Calu3 (cell line): ENCODE data around the gene CDKAL1. TPM values are rescaled to one million over a fixed set of nuclear protein-coding genes. Genes with fewer than 3 reads are reported as not detected.
"Not testable (repeated sequence)": the region's sequence is repeated elsewhere in the genome, so short reads cannot be mapped to it uniquely, and the experiment has no call there.

Source experiments
- BruUV-seq: library from RNA; stranded (reverse); fragments of 400-500 nt; replicated peaks from 2 replicates; lab custom pipeline; 2021; lab: Mats Ljungman, UMichigan
- CTCF ChIA-PET: fragments of 300-600 bp; sonication (Branson Sonifier 250); formaldehyde crosslinking; loops from one replicate; lab custom pipeline; 2022; ENCODE audit warnings: antibody characterized with exemption; lab: Charles Lee
- DNase-seq: peaks from one replicate; pipeline ENCODE4 v3.0.0; 2022
- H3K27ac Mint-ChIP-seq: one replicate; pipeline ENCODE4 v1.8.0; 2022; ENCODE audit warnings: mixed read lengths; ENCODE audit not compliant: unreplicated experiment
- H3K27me3 Mint-ChIP-seq: one replicate; pipeline ENCODE4 v1.8.0; 2022; ENCODE audit warnings: mixed read lengths; ENCODE audit not compliant: unreplicated experiment
- H3K36me3 Mint-ChIP-seq: one replicate; pipeline ENCODE4 v1.8.0; 2022; ENCODE audit warnings: mild to moderate bottlenecking, moderate library complexity, mixed read lengths; ENCODE audit not compliant: insufficient read depth, unreplicated experiment
- H3K4me1 Mint-ChIP-seq: one replicate; pipeline ENCODE4 v1.8.0; 2022; ENCODE audit warnings: mild to moderate bottlenecking, low read depth, mixed read lengths; ENCODE audit not compliant: unreplicated experiment
- H3K4me3 Mint-ChIP-seq: one replicate; pipeline ENCODE4 v1.8.0; 2022; ENCODE audit warnings: mild to moderate bottlenecking, low read depth, moderate library complexity, mixed read lengths; ENCODE audit not compliant: unreplicated experiment
- H3K9me3 Mint-ChIP-seq: one replicate; pipeline ENCODE4 v1.8.0; 2022; ENCODE audit warnings: low read depth, mixed read lengths; ENCODE audit not compliant: unreplicated experiment
- CTCF ChIP-seq: fragments of 200-600 bp; IDR thresholded peaks from one replicate; pipeline ENCODE4 v1.8.0; 2022; ENCODE audit warnings: antibody characterized with exemption; ENCODE audit not compliant: unreplicated experiment
- intact Hi-C: fragments of 100-400 bp; cut with micrococcal nuclease; formaldehyde crosslinking; loops from one replicate; pipeline ENCODE4 v1.10.0; 2022; ENCODE audit not compliant: unreplicated experiment
- total RNA-seq: library from RNA; stranded (reverse); gene quantifications from 2 replicates; pipeline ENCODE4 v1.2.3, GENCODE V29; 2022

Gene CDKAL1
- total RNA-seq, 1 experiment from 2014 or later: 39.6 TPM

GRCh38 chr6:21246075-21246474, 711.8 kb downstream of the CDKAL1 start:
- no peak for TF ChIP-seq CTCF
- DNase-seq: no peak
- H3K27me3 Mint-ChIP-seq: no peaks in the 10 kb centered on the region
- H3K27ac Mint-ChIP-seq: no peak overlapping the region
- H3K4me1 Mint-ChIP-seq: no peaks in the 10 kb centered on the region
- no peaks in the 10 kb centered on the region for H3K36me3 Mint-ChIP-seq
- intact Hi-C loops: no loop called here
- peaks cover 3% of the 10 kb centered on the region for H3K9me3 Mint-ChIP-seq
- no TSS peak for BruUV-seq
- H3K4me3 Mint-ChIP-seq: no peak overlapping the region
- CTCF ChIA-PET: no interaction called here

- H3K27me3 Mint-ChIP-seq, H3K27ac Mint-ChIP-seq, BruUV-seq, H3K9me3 Mint-ChIP-seq, CTCF ChIA-PET, H3K4me1 Mint-ChIP-seq, DNase-seq, intact Hi-C loops, H3K36me3 Mint-ChIP-seq, H3K4me3 Mint-ChIP-seq: not testable (repeated sequence)
These were observed 720.2 kb downstream of the CDKAL1 start for GRCh38 chr6:21254460-21254859.

DNA sequence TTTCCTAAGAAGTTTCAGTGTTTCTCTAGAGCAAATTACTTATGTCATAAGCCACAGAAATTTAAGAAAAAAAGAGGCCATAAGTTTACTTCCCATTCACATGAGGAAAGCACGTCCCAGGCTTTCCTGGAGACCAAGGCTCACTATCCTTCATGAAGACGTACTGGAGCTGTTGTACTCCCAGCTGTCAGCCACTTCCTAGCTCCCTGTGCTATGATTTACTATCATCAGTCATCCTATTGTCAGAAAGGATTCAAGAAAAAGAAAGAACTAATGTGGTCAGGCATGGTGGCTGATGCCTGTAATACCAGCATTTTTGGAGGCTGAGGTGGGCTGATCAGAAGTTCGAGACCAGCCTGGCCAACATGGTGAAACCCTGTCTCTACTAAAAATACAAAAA, 721.9 kb downstream of the CDKAL1 start:
- CTCF ChIA-PET: no interaction called here
- TF ChIP-seq CTCF: no peak
- no TSS peak for BruUV-seq

DNA sequence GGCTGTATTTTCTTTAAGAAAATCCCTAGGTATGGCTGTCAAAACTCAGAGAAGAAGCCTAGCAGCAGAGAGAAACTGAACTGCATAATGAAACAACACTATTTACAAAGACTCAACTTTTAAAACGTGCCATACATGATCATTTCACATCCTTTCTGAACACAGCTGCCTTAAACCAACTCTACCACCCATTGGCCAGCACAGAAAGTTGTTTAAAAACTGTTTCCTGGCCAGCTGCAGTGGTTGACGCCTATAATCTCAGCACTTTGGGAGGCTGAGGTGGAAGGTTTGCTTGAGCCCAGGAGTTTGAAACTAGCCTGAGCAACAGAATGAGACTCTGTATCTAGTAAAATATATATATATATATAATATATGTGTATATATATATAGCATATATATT, 722.9 kb downstream of the CDKAL1 start:
- TF ChIP-seq CTCF: no peak
- H3K9me3 Mint-ChIP-seq: peaks cover 5% of the 10 kb centered on the region
- no peak for DNase-seq
- H3K27me3 Mint-ChIP-seq: no peaks in the 10 kb centered on the region
- no peaks in the 10 kb centered on the region for H3K36me3 Mint-ChIP-seq
- H3K4me3 Mint-ChIP-seq: no peak overlapping the region
- no peaks in the 10 kb centered on the region for H3K4me1 Mint-ChIP-seq
- CTCF ChIA-PET: no interaction called here
- H3K27ac Mint-ChIP-seq: no peak overlapping the region
- intact Hi-C loops: no loop called here
- no TSS peak for BruUV-seq

More for the DNA sequence above, 721.9 kb downstream of the CDKAL1 start:
- Mint-ChIP-seq H3K4me3 (no peak overlapping the region), H3K4me1 (no peaks in the 10 kb centered on the region), H3K27me3 (no peaks in the 10 kb centered on the region), H3K27ac (no peak overlapping the region), H3K9me3 (peaks cover 5% of the 10 kb centered on the region), H3K36me3 (no peaks in the 10 kb centered on the region)
- intact Hi-C loops: no loop called here
- no peak for DNase-seq

- BruUV-seq: no TSS peak
- CTCF ChIA-PET: interaction anchor here (0.8 kb wide), 1 partner anchor 132 kb away, joined by 3 read pairs; no protein-coding TSS in a partner anchor
- intact Hi-C loops: no loop called here
These were observed 724.4 kb downstream of the CDKAL1 start for GRCh38 chr6:21258665-21259064.

More at GRCh38 chr6:21258665-21259064, 724.4 kb downstream of the CDKAL1 start:
- no peaks in the 10 kb centered on the region for H3K36me3 Mint-ChIP-seq
- H3K9me3 Mint-ChIP-seq: peaks cover 2% of the 10 kb centered on the region
- H3K27me3 Mint-ChIP-seq: no peaks in the 10 kb centered on the region
- H3K27ac Mint-ChIP-seq: no peak overlapping the region
- no peaks in the 10 kb centered on the region for H3K4me1 Mint-ChIP-seq
- no peak for TF ChIP-seq CTCF
- DNase-seq: no peak
- no peak overlapping the region for H3K4me3 Mint-ChIP-seq
